ENCODE measurements around the gene FHOD3.

Gene FHOD3

GRCh38 chr18:36415625-36416024, 118.1 kb downstream of the FHOD3 start:
- DNase-seq = no peak

GRCh38 chr18:36419188-36419899, 121.8 kb downstream of the FHOD3 start:
- DNase-seq = no peak

- no peak for DNase-seq
These were observed 122.5 kb downstream of the FHOD3 start for GRCh38 chr18:36419900-36420531.

GRCh38 chr18:36420826-36421225, 123.3 kb downstream of the FHOD3 start:
- no peak for DNase-seq

- DNase-seq = no peak
These were observed 127.2 kb downstream of the FHOD3 start for GRCh38 chr18:36424741-36425142.

GRCh38 chr18:36427369-36427768, 129.9 kb downstream of the FHOD3 start:
- DNase-seq = no peak

- DNase-seq = no peak
These were observed 130.3 kb downstream of the FHOD3 start for GRCh38 chr18:36427831-36428230.

GRCh38 chr18:36428431-36429029, 131.0 kb downstream of the FHOD3 start:
- DNase-seq = no peak

- DNase-seq = no peak
These were observed 135.5 kb downstream of the FHOD3 start for GRCh38 chr18:36432880-36433555.

GRCh38 chr18:36436387-36436786, 138.9 kb downstream of the FHOD3 start:
- DNase-seq = no peak

GRCh38 chr18:36440614-36441013, 143.1 kb downstream of the FHOD3 start:
- DNase-seq = no peak

- no peak for DNase-seq
These were observed 144.1 kb downstream of the FHOD3 start for GRCh38 chr18:36441426-36442240.

- no peak for DNase-seq
These were observed 145.2 kb downstream of the FHOD3 start for GRCh38 chr18:36442717-36443116.

- no peak for DNase-seq
These were observed 148.5 kb downstream of the FHOD3 start for GRCh38 chr18:36446059-36446458.

- DNase-seq = no peak
These were observed 151.1 kb downstream of the FHOD3 start for GRCh38 chr18:36448384-36449290.

- no peak for DNase-seq
These were observed 151.9 kb downstream of the FHOD3 start for GRCh38 chr18:36449451-36449850.

GRCh38 chr18:36450264-36450663, 152.8 kb downstream of the FHOD3 start:
- DNase-seq = no peak

GRCh38 chr18:36451454-36452251, 154.1 kb downstream of the FHOD3 start:
- no peak for DNase-seq

GRCh38 chr18:36454245-36454644, 156.7 kb downstream of the FHOD3 start:
- DNase-seq = no peak

- DNase-seq = no peak
These were observed 157.4 kb downstream of the FHOD3 start for GRCh38 chr18:36454848-36455458.
